Fibroblast of lung (primary cell): ENCODE measurements around the gene KTN1. TPM values are rescaled to one million over a fixed set of nuclear protein-coding genes. Genes with fewer than 3 reads are reported as not detected.
A peak's percentile ranks its signal among the peaks of the same experiment; 100 is the strongest.

Experiments used
- DNase-seq, 2 donors: peaks; one replicate each; pipeline versions ENCODE4 v3.0.0 to v3.0.0-alpha.2; 2010; ENCODE audit warnings: low read depth in 2 of 2
- H2AFZ ChIP-seq: 2 replicates; pipeline ENCODE4 v1.5.1; 2012; ENCODE audit warnings: low read length, control low read depth, inconsistent platforms
- H3K27ac ChIP-seq: 2 replicates; pipeline ENCODE4 v1.5.1; 2011; ENCODE audit warnings: low read length, control low read depth; ENCODE audit not compliant: insufficient read depth
- H3K27me3 ChIP-seq: 2 replicates; pipeline ENCODE4 v1.5.1; 2011; ENCODE audit warnings: mild to moderate bottlenecking, low read length; ENCODE audit not compliant: control insufficient read depth, insufficient read depth
- H3K36me3 ChIP-seq: 2 replicates; pipeline ENCODE4 v1.5.1; 2011; ENCODE audit warnings: low read length; ENCODE audit not compliant: control insufficient read depth, insufficient read depth
- H3K4me1 ChIP-seq: 2 replicates; pipeline ENCODE4 v1.5.1; 2011; ENCODE audit warnings: low read length; ENCODE audit not compliant: control insufficient read depth, insufficient read depth; ENCODE audit errors: extremely low read depth
- H3K4me2 ChIP-seq: 2 replicates; pipeline ENCODE4 v1.5.1; 2011; ENCODE audit warnings: low read length, control low read depth; ENCODE audit not compliant: insufficient read depth; ENCODE audit errors: extremely low read depth
- H3K4me3 ChIP-seq, 4 experiments: fragments of 200-600 bp in 1 of 4; sonication (generic) in 1 of 4; replicated peaks in 1 of 4; 2 replicates each; pipeline ENCODE4 v1.5.1; 2011 to 2016; ENCODE audit warnings: low read length in 4 of 4, low read depth in 3 of 4, mild to moderate bottlenecking in 3 of 4, control low read depth in 2 of 4, inconsistent platforms in 1 of 4, mixed read lengths in 1 of 4; ENCODE audit not compliant: insufficient read depth in 1 of 4; ENCODE audit errors: control extremely low read depth in 1 of 4
- H3K79me2 ChIP-seq: 2 replicates; pipeline ENCODE4 v1.5.1; 2012; ENCODE audit warnings: mild to moderate bottlenecking, low read length, inconsistent platforms; ENCODE audit not compliant: control insufficient read depth, insufficient read depth
- H3K9ac ChIP-seq: 2 replicates; pipeline ENCODE4 v1.5.1; 2011; ENCODE audit warnings: mild to moderate bottlenecking, low read length, control low read depth; ENCODE audit not compliant: insufficient read depth
- H3K9me3 ChIP-seq: 2 replicates; pipeline ENCODE4 v1.5.1; 2012; ENCODE audit warnings: low read depth, low read length; ENCODE audit not compliant: control insufficient read depth, insufficient read depth
- H4K20me1 ChIP-seq: 2 replicates; pipeline ENCODE4 v1.5.1; 2011; ENCODE audit warnings: low read length; ENCODE audit not compliant: control insufficient read depth, insufficient read depth; ENCODE audit errors: extremely low read depth
- CTCF ChIP-seq, 2 donors: IDR thresholded peaks in 1 of 2; conservative IDR thresholded peaks in 1 of 2; 1 replicate in 1 of 2; 2 replicates in 1 of 2; pipeline ENCODE4 v1.5.1; 2011 to 2012; ENCODE audit warnings: low read length in 2 of 2, control low read depth in 1 of 2, inconsistent platforms in 1 of 2, low read depth in 1 of 2, mild to moderate bottlenecking in 1 of 2
- EZH2 ChIP-seq: IDR thresholded peaks from 2 replicates; pipeline ENCODE4 v1.5.1; 2012; ENCODE audit warnings: low read length, control low read depth, mild to moderate bottlenecking; ENCODE audit errors: missing control alignments
- polyA minus RNA-seq: library from RNA; depleted of rRNA, polyadenylated mRNA; stranded (reverse); fragments of >200 nt; gene quantifications from 2 replicates; pipeline ENCODE4 v1.2.3, GENCODE V29; 2011; ENCODE audit warnings: low replicate concordance
- polyA plus RNA-seq, 2 donors: library from polyadenylated mRNA; depleted of rRNA in 1 of 2; stranded (reverse) in 1 of 2; unstranded in 1 of 2; fragments of >200 nt; gene quantifications; 2 replicates each; pipeline ENCODE4 v1.2.1, GENCODE V29; 2011 to 2012; ENCODE audit warnings: missing spikeins in 1 of 2
- total RNA-seq: library from RNA; depleted of rRNA; stranded (reverse); fragments of >200 nt; gene quantifications from 2 replicates; pipeline ENCODE4 v1.2.1, GENCODE V29; 2014

The KTN1 gene
- total RNA-seq (157 and 164 TPM in 2 replicates), polyA plus RNA-seq (90.7 and 126 TPM in 2 replicates), polyA minus RNA-seq (0.56 and 7.3 TPM in 2 replicates)
- polyA plus RNA-seq (2012) = 78.2 and 102 TPM in 2 replicates

GRCh38 chr14:55579724-55580469, at the start of gene KTN1:
TSS of gene KTN1 (plus strand) at chr14:55580207. CDS start at chr14:55612049, 31,842 bp downstream.
- Histone ChIP-seq H3K9ac (peak within 1 kb of the TSS; percentile 80), H3K36me3 (no peaks in the 10 kb centered on the region), H2AFZ (peak within 1 kb of the TSS; percentile 89), H3K27ac (peak within 1 kb of the TSS; percentile 90), H3K9me3 (no peaks in the 10 kb centered on the region), H3K79me2 (peaks cover 45% of the 10 kb centered on the region), H3K4me2 (peak within 1 kb of the TSS; percentile 96), H3K4me3 (peak within 1 kb of the TSS; percentile 80 to 89 (median 84)), H3K4me1 (peaks cover 7% of the 10 kb centered on the region), H3K27me3 (no peaks in the 10 kb centered on the region), H4K20me1 (no peaks in the 10 kb centered on the region)
- no peak for TF ChIP-seq EZH2
- TF ChIP-seq CTCF (conservative IDR thresholded peaks at IDR 0.05 in 1 of 2, IDR thresholded peaks at IDR 0.05 in 1 of 2; ENCODE audit: low read depth in 1 of 2, low read length in 2 of 2) = no peak
- DNase-seq = peak; percentile 76 to 82

GRCh38 chr14:55530464-55530863, 49.5 kb upstream of the KTN1 start:
- no peak overlapping the region for H3K27ac ChIP-seq
- no peaks in the 10 kb centered on the region for H3K27me3 ChIP-seq
- H3K79me2 ChIP-seq = no peaks in the 10 kb centered on the region
- no peaks in the 10 kb centered on the region for H3K4me1 ChIP-seq
- no peak overlapping the region for H2AFZ ChIP-seq
- H3K36me3 ChIP-seq = no peaks in the 10 kb centered on the region
- H3K4me2 ChIP-seq = no peak overlapping the region
- no peaks in the 10 kb centered on the region for H3K9me3 ChIP-seq
- no peak for TF ChIP-seq CTCF (conservative IDR thresholded peaks at IDR 0.05 in 1 of 2, IDR thresholded peaks at IDR 0.05 in 1 of 2; ENCODE audit: low read depth in 1 of 2, low read length in 2 of 2)
- no peak for TF ChIP-seq EZH2
- no peak for DNase-seq
- no peak overlapping the region for H3K9ac ChIP-seq
- H3K4me3 ChIP-seq = no peak overlapping the region
- H4K20me1 ChIP-seq = no peaks in the 10 kb centered on the region

- no peak overlapping the region for H3K27ac ChIP-seq
- no peaks in the 10 kb centered on the region for H3K27me3 ChIP-seq
Measured at GRCh38 chr14:55532645-55533344, 47.2 kb upstream of the KTN1 start.

More at GRCh38 chr14:55532645-55533344, 47.2 kb upstream of the KTN1 start:
- no peak for DNase-seq
- Histone ChIP-seq H4K20me1 (no peaks in the 10 kb centered on the region), H3K9me3 (no peaks in the 10 kb centered on the region), H2AFZ (no peak overlapping the region), H3K4me2 (no peak overlapping the region), H3K4me1 (no peaks in the 10 kb centered on the region), H3K36me3 (no peaks in the 10 kb centered on the region), H3K9ac (no peak overlapping the region), H3K79me2 (no peaks in the 10 kb centered on the region), H3K4me3 (no peak overlapping the region)
- peak in 1 of 2 donors; percentile 16 for TF ChIP-seq CTCF (conservative IDR thresholded peaks at IDR 0.05 in 1 of 2, IDR thresholded peaks at IDR 0.05 in 1 of 2; ENCODE audit: low read depth in 1 of 2, low read length in 2 of 2)
- TF ChIP-seq EZH2 = no peak
